Loucy (cell line): ENCODE results near the gene LTC4S.

ENCODE experiments used
- CTCF ChIP-seq: fragments of 200-600 bp; sonication (generic); conservative IDR thresholded peaks from 2 replicates; pipeline ENCODE4 v1.5.1; 2014; ENCODE audit warnings: mild to moderate bottlenecking, antibody characterized with exemption, low read length
- EZH2phosphoT487 ChIP-seq: fragments of 200-600 bp; IDR thresholded peaks from 2 replicates; pipeline ENCODE4 v1.6.1; 2018; ENCODE audit warnings: antibody characterized with exemption, mild to moderate bottlenecking, moderate library complexity, borderline replicate concordance

GRCh38 chr5:179794171-179794570, 385 bp downstream of the LTC4S start:
- no peak for TF ChIP-seq CTCF
- no peak for TF ChIP-seq EZH2phosphoT487
